T1000 (cell line): Measurements from ENCODE around the gene SULF2.

Experiments
- DNase-seq: peaks from one replicate; lab custom pipeline; 2025; ENCODE audit warnings: mixed read lengths; lab: John Stamatoyannopoulos, UW

The SULF2 gene

GRCh38 chr20:47737923-47738322 lies 47.4 kb downstream of the SULF2 start:
- no peak for DNase-seq

- DNase-seq = no peak
These were observed 48.6 kb downstream of the SULF2 start for GRCh38 chr20:47736570-47737152.

- no peak for DNase-seq
These were observed 49.6 kb downstream of the SULF2 start for GRCh38 chr20:47735412-47736400.

- DNase-seq = no peak
These were observed 50.4 kb downstream of the SULF2 start for GRCh38 chr20:47734870-47735269.

GRCh38 chr20:47733892-47734291 lies 51.4 kb downstream of the SULF2 start:
- no peak for DNase-seq

GRCh38 chr20:47730744-47731143 lies 54.5 kb downstream of the SULF2 start:
- no peak for DNase-seq

- no peak for DNase-seq
These were observed 55.8 kb downstream of the SULF2 start for GRCh38 chr20:47729472-47729871.

GRCh38 chr20:47727909-47728361 lies 57.3 kb downstream of the SULF2 start:
- no peak for DNase-seq

- DNase-seq = no peak
These were observed 58.0 kb downstream of the SULF2 start for GRCh38 chr20:47727170-47727880.

- DNase-seq = no peak
These were observed 58.6 kb downstream of the SULF2 start for GRCh38 chr20:47726632-47727031.

GRCh38 chr20:47725248-47725973 lies 59.9 kb downstream of the SULF2 start:
- DNase-seq = no peak

GRCh38 chr20:47724910-47725247 lies 60.4 kb downstream of the SULF2 start:
- DNase-seq = no peak

GRCh38 chr20:47724396-47724795 lies 60.9 kb downstream of the SULF2 start:
- DNase-seq = no peak

- DNase-seq = no peak
These were observed 62.0 kb downstream of the SULF2 start for GRCh38 chr20:47723322-47723721.

- no peak for DNase-seq
These were observed 64.4 kb downstream of the SULF2 start for GRCh38 chr20:47720636-47721427.

- no peak for DNase-seq
These were observed 65.7 kb downstream of the SULF2 start for GRCh38 chr20:47719625-47720024.

- no peak for DNase-seq
These were observed 66.1 kb downstream of the SULF2 start for GRCh38 chr20:47719211-47719610.

- DNase-seq = no peak
These were observed 66.9 kb downstream of the SULF2 start for GRCh38 chr20:47718398-47718797.

- DNase-seq = no peak
These were observed 67.9 kb downstream of the SULF2 start for GRCh38 chr20:47717421-47717820.

- no peak for DNase-seq
These were observed 71.3 kb downstream of the SULF2 start for GRCh38 chr20:47713878-47714450.

GRCh38 chr20:47713163-47713562 lies 72.1 kb downstream of the SULF2 start:
- DNase-seq = no peak
